ELR (cell line): ENCODE results near the gene SCAF8.
A peak's percentile ranks its signal among the peaks of the same experiment; 100 is the strongest.
"Not testable (repeated sequence)": the region's sequence is repeated elsewhere in the genome, so short reads cannot be mapped to it uniquely, and the experiment has no call there.

Experiments
- DNase-seq: peaks from one replicate; pipeline ENCODE4 v3.0.0-alpha.2; 2015; ENCODE audit warnings: low read depth

The SCAF8 gene

DNA sequence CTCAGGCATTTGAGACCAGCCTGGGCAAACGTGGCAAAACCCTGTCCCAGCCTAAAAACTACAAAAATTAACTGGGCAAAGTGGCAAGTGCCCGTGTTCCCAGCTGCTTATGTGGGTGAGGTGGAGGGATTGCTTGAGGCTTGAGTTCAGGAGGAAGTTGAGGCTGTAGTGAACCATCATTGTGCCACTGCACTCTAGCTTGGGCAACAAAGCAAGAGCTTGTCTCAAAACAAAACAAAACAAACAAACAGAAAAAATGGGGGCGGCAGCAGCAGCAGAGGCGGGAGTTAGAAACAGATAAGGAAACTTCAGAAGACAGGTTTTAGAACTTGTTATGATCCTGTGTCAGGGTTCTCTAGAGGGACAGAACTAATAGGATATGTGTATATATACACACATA lies 49.0 kb downstream of the SCAF8 start:
- no peak for DNase-seq

DNA sequence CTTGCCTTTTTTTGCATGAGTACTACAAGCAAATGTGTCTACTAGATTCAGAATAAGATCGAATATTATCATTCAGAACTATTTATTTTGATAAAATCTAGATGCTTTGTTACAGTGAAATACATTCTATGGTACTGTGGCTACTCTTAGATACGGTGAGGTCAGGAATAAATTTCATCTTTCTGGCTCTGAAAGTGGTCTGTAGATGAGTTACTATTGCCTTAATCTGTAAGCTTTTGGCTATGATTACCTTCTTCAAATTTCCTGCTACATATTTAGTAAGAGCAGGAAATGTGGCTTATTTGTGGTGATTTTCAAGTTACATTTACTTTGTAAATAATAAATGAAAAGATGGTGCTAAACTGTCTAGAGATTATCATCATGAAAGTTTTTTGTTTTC lies 50.0 kb downstream of the SCAF8 start:
- DNase-seq, result no peak

DNA sequence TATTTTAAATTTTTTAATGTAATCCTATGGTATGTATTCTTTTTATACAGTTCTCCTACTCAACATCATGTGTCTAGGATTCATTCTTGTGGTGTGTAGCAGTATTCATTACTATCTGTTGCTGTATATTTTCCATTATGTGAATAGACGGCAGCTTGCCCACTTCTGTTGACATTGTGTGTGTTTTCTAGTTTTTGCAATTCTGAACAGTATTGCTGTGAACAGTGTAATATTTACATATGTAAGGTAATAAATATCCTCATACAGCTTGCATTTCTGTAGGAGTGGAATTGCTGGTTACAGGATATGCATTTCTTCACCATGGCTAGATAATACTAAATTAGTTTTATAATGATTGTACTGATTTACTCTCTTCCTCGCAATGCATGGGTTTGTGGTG lies 51.9 kb downstream of the SCAF8 start:
- no peak for DNase-seq

DNA sequence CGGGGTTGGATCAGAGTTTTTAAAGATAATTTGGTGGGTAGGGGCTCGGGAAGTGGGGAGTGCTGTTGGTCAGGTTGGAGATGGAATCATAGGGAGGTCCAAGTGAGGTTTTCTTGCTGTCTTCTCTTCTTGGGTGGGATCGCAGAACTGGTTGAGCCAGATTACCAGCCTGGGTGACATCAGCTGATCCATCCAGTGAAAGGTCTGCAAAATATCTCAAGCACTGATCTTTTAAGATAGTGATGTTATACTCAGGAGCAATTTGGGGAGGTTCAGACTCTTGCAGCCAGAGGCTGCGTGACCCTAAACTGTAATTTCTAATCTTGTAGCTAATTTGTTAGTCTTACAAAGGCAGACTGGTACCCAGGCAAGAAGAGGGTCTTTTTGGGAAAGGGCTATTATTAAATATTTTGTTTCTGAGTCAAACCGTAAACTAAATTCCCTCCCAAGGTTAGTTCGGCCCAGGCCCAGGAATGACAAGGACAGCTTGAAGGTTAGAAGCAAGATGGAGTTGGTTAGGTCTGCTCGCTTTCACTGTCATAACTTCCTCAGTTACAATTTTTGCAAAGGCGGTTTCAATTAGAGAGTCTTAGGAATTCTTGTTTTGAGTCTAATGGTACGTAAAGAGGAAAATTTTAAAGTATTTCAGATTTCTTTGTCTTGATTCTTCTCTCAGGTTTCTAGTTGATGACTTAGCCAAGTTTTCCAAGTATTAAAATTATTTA lies 53.1 kb downstream of the SCAF8 start:
- no peak for DNase-seq

GRCh38 chr6:154791556-154792317 lies 58.5 kb downstream of the SCAF8 start:
- DNase-seq, result peak; percentile 53

- no peak for DNase-seq
Measured at GRCh38 chr6:154792325-154792724, 59.1 kb downstream of the SCAF8 start.

GRCh38 chr6:154792761-154793160 lies 59.5 kb downstream of the SCAF8 start:
- DNase-seq, result peak; percentile 65

DNA sequence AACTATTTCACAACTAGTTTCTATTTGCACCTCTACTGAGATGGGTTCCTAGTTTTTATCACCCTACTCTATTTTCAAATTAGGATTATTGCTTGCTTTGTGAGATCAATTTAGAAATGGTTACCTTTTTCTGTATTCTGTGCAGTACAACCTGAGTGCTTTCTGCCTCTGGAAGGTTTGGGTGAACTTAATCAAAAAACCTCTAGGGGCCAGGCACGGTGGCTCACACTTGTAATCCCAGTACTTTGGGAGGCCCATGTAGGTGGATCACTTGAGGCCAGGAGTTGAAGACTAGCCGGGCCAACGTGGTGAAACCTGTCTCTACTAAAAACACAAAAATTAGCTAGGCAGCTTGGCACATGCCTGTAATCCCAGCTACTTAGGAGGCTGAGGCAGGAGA lies 63.3 kb downstream of the SCAF8 start:
- no peak for DNase-seq

- DNase-seq, result no peak
Measured at GRCh38 chr6:154797857-154798256, 64.6 kb downstream of the SCAF8 start.

DNA sequence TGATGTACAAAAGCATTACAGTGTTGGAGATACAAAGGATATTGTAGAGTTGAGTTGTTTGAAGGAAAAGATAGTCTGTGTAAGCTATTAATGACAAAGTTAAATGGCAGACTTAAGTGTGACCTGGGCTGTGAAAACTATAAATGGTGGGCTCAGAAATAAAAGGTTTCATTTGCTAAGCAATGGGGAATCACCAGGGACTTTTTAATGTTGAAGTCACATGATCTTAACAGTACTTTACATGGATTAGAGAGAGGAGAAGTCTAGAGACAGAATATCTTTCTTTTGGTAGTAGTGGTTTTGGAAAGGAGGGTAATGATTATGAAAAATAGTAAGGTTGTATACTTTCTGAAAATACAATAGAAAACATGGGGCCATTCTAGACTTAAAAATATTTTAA lies 67.1 kb downstream of the SCAF8 start:
- no peak for DNase-seq

- DNase-seq, result peak; percentile 73
Measured at GRCh38 chr6:154805288-154805911, 72.2 kb downstream of the SCAF8 start.

GRCh38 chr6:154806804-154807203 lies 73.6 kb downstream of the SCAF8 start:
- DNase-seq, result no peak

DNA sequence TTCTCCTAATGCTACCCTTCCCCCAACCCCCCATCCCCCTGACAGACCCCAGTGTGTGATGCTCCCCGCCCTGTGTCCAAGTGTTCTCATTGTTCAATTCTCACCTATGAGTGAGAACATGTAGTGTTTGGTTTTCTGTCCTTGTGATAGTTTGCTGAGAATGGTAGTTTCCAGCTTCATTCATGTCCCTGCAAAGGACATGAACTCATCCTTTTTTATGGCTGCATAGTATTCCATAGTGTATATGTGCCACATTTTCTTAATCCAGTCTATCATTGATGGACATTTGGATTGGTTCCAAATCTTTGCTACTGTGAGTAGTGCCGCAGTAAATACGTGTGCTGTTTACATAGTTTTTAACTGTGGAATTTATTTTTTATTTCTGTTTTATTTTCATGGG lies 78.4 kb downstream of the SCAF8 start:
- DNase-seq, result not testable (repeated sequence)

DNA sequence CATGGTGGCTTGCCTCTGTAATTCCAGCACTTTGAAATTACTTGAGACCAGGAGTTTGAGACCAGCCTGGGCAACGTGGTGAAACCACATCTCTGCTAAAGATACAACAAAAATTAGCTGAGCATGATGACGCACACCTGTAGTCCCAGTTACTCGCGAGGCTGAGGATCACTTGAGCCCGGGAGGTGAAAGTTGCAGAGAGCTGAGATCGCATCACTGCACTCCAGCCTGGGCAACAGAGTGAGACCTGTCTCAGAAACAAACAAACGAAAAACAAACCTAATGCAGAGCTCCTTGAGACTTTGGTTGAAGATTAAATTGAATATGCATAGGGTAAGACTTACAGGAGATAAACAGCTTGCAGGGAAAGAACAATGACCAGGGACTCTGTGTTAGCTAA lies 80.8 kb downstream of the SCAF8 start:
- no peak for DNase-seq

- no peak for DNase-seq
Measured at GRCh38 chr6:154815938-154816820, 83.0 kb downstream of the SCAF8 start.

DNA sequence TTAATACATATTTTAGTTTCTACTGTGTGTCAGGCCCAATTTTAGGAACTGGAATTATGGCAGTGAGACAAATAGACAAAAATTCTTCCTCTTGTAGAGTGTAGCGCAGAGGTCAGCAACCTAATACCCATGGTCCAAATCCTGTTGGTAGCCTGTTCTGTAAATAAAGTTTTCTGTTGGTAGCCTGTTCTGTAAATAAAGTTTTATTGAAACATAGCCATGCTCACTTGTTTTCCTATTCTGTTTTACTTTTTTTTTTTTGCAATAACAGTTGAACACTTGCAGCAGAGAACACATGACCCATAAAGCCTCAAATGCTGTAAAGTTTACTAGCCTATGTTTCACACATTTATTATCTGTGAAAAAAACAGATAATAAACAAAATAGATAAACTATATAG lies 87.9 kb downstream of the SCAF8 start:
- DNase-seq, result no peak

DNA sequence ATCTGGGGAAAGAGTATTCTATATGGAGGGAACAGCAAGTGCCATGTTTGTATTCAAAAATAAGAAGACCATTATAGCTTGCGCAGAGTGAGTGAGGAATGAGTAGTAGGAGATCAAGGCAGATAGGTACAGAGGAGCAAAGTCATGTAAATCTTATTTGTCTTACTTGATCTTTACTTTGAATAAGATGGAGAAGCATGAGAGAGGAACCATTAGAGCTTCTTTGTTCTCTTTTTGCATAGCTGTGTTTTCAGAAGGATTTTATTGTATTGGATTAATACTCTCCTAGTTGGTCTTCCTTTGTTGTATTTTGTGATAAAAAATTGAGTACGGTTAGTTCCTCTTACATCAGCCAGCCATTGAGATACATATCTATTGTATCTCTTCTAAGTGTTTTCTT lies 88.4 kb downstream of the SCAF8 start:
- DNase-seq, result no peak

DNA sequence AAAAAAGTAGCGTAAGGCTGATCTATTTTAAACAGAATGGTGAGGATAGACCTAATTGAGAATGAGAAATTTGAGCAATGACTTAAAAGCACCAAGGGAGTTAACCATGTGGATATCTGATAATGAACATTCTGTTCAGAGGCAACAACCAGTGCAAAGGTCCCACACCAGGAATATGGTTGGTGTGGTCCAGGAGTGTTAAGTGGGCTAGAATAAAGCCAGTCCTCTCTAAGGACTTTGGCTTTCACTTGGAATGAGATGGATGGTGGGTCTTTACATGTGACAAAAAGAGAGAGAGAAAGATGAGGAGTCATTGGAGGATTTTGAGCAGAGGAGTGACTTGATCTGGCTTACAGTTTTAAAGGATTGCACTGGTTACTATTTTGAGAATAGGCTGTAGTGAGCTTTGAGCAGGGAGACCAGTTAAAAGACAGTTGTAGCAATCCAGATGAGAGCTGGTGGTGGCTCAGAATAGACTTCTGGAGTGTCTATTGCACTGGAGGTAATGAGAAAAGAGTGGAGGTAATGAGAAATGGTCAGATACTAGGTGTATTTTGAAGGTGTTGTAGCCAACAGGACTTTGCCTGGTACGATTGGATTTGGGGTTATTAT lies 89.8 kb downstream of the SCAF8 start:
- no peak for DNase-seq

- no peak for DNase-seq
Measured at GRCh38 chr6:154824076-154824475, 90.9 kb downstream of the SCAF8 start.

- DNase-seq, result no peak
Measured at GRCh38 chr6:154829970-154830369, 96.8 kb downstream of the SCAF8 start.

- DNase-seq, result no peak
Measured at GRCh38 chr6:154830771-154831170, 97.6 kb downstream of the SCAF8 start.

GRCh38 chr6:154835307-154835706 lies 102.1 kb downstream of the SCAF8 start:
- DNase-seq, result no peak
